ENCODE data around the gene ADSS2.

ADSS2 gene

DNA sequence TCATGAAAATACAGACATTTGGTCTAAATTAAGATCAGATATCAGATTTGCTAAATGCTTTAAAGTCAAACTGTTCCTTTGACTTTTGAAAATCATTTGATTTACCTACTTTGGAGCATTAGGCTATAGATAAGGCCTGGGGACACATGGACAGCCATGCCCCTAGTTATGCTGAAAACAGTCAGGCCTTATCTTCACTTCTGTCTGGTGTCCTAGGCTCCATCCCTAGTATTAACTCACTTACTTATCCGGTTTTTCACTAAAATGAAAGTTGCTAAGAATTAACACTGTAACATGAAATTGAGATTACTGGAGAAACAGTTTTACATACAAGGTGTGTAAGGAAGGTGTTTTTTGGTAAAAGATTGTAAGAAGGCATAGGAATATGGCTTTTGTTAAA, 4.9 kb upstream of the ADSS2 start:
- Histone ChIP-seq H3K14ac (ENCODE audit: low read length in 2 of 2) (no peak overlapping the region), H3K27me3 (ENCODE audit: control insufficient read depth in 1 of 2, insufficient read depth in 1 of 2, low read length in 2 of 2) (no peaks in the 10 kb centered on the region), H3K9me3 (ENCODE audit: control insufficient read depth, low read length) (no peaks in the 10 kb centered on the region), H3K9ac (ENCODE audit: low read length) (no peak overlapping the region), H3K23ac (ENCODE audit: low read length in 2 of 2) (no peak overlapping the region), H4K8ac (ENCODE audit: low read length) (no peak overlapping the region), H2BK120ac (ENCODE audit: low read depth, low read length) (no peak overlapping the region), H2BK5ac (ENCODE audit: low read depth, low read length, poor library complexity, severe bottlenecking) (no peak overlapping the region), H2BK12ac (ENCODE audit: low read length in 2 of 2) (no peak overlapping the region), H3K4me2 (ENCODE audit: low read length, poor library complexity, severe bottlenecking) (no peak overlapping the region), H3K4me3 (ENCODE audit: insufficient read depth in 1 of 2, low read depth in 1 of 2, low read length in 2 of 2) (no peak overlapping the region), H4K91ac (ENCODE audit: low read length) (no peak overlapping the region), H3K4me1 (ENCODE audit: control insufficient read depth, insufficient read depth, low read depth, low read length) (peaks cover 5% of the 10 kb centered on the region), H3K79me1 (replicated peaks; ENCODE audit: low read length, poor library complexity, severe bottlenecking) (peaks cover 11% of the 10 kb centered on the region), H2AK5ac (ENCODE audit: low read length, severe bottlenecking) (no peak overlapping the region), H3K18ac (ENCODE audit: low read depth in 1 of 2, low read length in 2 of 2) (no peak overlapping the region), H3K27ac (ENCODE audit: low read length, poor library complexity, severe bottlenecking) (no peak overlapping the region), H2AFZ (ENCODE audit: low read depth, low read length) (no peak overlapping the region), H2BK15ac (ENCODE audit: low read depth, poor library complexity, severe bottlenecking) (no peak overlapping the region), H3K36me3 (ENCODE audit: control insufficient read depth in 1 of 2, insufficient read depth in 2 of 2, low read depth in 1 of 2, low read length in 2 of 2) (peaks cover 7 to 8% of the 10 kb centered on the region in 2 experiments), H3K4ac (ENCODE audit: low read depth in 1 of 2, low read length in 2 of 2) (no peak overlapping the region)
- no peak for DNase-seq
- 100% methylated on average over 1 of the region's 1 CpG for WGBS

DNA sequence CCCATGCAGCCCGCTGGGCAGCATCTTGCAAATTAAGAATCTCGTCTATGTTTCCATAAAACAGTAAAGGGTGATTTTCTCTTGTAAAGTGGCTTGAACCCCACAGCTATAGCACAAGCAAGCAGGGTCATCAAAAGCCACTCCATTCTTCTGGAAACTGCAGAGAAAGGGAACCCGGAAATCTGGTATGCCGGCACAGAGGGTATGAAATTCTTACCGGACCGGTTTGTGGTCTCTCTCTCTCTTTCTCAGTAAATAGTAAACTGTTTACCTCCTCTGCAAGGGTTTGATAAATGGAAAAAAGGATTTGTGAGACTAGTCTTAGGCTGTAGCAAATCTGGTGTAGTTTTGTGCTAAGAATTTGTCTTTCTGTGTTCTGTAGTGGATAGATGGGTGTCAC, 2.7 kb upstream of the ADSS2 start:
- Histone ChIP-seq H2BK5ac (ENCODE audit: low read depth, low read length, poor library complexity, severe bottlenecking) (no peak overlapping the region), H3K27ac (ENCODE audit: low read length, poor library complexity, severe bottlenecking) (no peak overlapping the region), H3K23ac (ENCODE audit: low read length in 2 of 2) (no peak overlapping the region), H2AFZ (ENCODE audit: low read depth, low read length) (no peak overlapping the region), H3K79me1 (replicated peaks; ENCODE audit: low read length, poor library complexity, severe bottlenecking) (peaks cover 11% of the 10 kb centered on the region), H3K36me3 (ENCODE audit: control insufficient read depth in 1 of 2, insufficient read depth in 2 of 2, low read depth in 1 of 2, low read length in 2 of 2) (peaks cover 0 to 11% of the 10 kb centered on the region in 2 experiments), H3K4me2 (ENCODE audit: low read length, poor library complexity, severe bottlenecking) (no peak overlapping the region), H2BK120ac (ENCODE audit: low read depth, low read length) (no peak overlapping the region), H3K4me1 (ENCODE audit: control insufficient read depth, insufficient read depth, low read depth, low read length) (peaks cover 3% of the 10 kb centered on the region), H3K27me3 (ENCODE audit: control insufficient read depth in 1 of 2, insufficient read depth in 1 of 2, low read length in 2 of 2) (no peaks in the 10 kb centered on the region), H3K4ac (ENCODE audit: low read depth in 1 of 2, low read length in 2 of 2) (no peak overlapping the region), H4K91ac (ENCODE audit: low read length) (no peak overlapping the region), H3K18ac (ENCODE audit: low read depth in 1 of 2, low read length in 2 of 2) (no peak overlapping the region), H3K4me3 (ENCODE audit: insufficient read depth in 1 of 2, low read depth in 1 of 2, low read length in 2 of 2) (peak overlapping the region in 1 of 2 experiments; percentile 15), H2BK12ac (ENCODE audit: low read length in 2 of 2) (no peak overlapping the region), H3K14ac (ENCODE audit: low read length in 2 of 2) (no peak overlapping the region), H2AK5ac (ENCODE audit: low read length, severe bottlenecking) (no peak overlapping the region), H4K8ac (ENCODE audit: low read length) (no peak overlapping the region), H3K9ac (ENCODE audit: low read length) (peak overlapping the region; percentile 30), H3K9me3 (ENCODE audit: control insufficient read depth, low read length) (no peaks in the 10 kb centered on the region), H2BK15ac (ENCODE audit: low read depth, poor library complexity, severe bottlenecking) (no peak overlapping the region)
- WGBS = 84% methylated on average over 5 of the region's 6 CpGs
- no peak for DNase-seq

DNA sequence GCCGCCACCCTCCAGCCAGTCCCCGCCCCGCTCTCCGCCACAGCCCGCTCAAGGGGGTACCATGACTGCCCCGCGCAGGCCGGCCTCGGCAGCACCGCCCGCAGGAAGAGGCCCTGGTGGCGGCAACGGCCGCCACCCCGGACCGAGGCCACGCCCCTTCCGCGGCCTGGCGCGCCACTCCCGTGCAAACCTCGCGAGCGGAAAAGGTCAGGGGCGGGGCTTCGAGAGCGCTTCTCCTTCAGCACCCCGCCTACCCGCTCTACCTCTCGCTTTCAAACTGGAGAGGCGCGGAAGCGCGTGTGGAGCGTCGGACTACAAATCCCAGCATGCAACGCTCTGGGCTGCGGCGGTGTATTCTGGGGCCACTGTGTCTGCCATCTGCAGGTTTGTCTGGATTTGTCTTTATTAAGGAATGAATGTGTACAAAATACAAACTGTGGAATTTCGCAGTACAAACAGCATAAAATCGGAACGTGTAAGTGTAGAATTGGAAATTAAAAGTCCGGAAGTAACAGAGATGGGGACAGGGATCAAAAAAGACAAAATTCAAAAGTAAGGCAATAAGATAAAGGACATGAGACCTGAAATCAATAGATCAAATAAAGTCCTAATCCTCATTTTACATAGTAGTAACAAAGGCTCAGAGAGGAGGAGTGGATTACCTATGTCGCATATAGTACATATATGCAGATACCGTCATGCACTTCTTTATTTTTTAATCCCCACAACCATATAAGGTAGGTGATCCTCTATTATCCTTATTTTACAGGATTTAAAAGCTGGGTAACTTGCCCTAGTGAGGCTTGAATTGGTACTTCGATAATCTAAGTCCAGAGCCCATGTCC, 464 bp upstream of the ADSS2 start:
- peak overlapping the region; percentile 46 for H3K27ac ChIP-seq (ENCODE audit: low read length, poor library complexity, severe bottlenecking)
- H3K4ac ChIP-seq (ENCODE audit: low read depth in 1 of 2, low read length in 2 of 2) = no peak overlapping the region
- peak overlapping the region; percentile 40 for H3K4me2 ChIP-seq (ENCODE audit: low read length, poor library complexity, severe bottlenecking)
- peaks cover 3% of the 10 kb centered on the region for H3K4me1 ChIP-seq (ENCODE audit: control insufficient read depth, insufficient read depth, low read depth, low read length)
- no peaks in the 10 kb centered on the region for H3K27me3 ChIP-seq (ENCODE audit: control insufficient read depth in 1 of 2, insufficient read depth in 1 of 2, low read length in 2 of 2)
- no peak overlapping the region for H3K18ac ChIP-seq (ENCODE audit: low read depth in 1 of 2, low read length in 2 of 2)
- H2AK5ac ChIP-seq (ENCODE audit: low read length, severe bottlenecking) = no peak overlapping the region
- no peaks in the 10 kb centered on the region for H3K9me3 ChIP-seq (ENCODE audit: control insufficient read depth, low read length)
- DNase-seq = peak; percentile 99
- H2BK12ac ChIP-seq (ENCODE audit: low read length in 2 of 2) = no peak overlapping the region
- H4K8ac ChIP-seq (ENCODE audit: low read length) = no peak overlapping the region
- no peak overlapping the region for H3K14ac ChIP-seq (ENCODE audit: low read length in 2 of 2)
- peak overlapping the region; percentile 85 for H3K9ac ChIP-seq (ENCODE audit: low read length)
- peaks cover 0 to 16% of the 10 kb centered on the region in 2 experiments for H3K36me3 ChIP-seq (ENCODE audit: control insufficient read depth in 1 of 2, insufficient read depth in 2 of 2, low read depth in 1 of 2, low read length in 2 of 2)
- H4K91ac ChIP-seq (ENCODE audit: low read length) = no peak overlapping the region
- H2AFZ ChIP-seq (ENCODE audit: low read depth, low read length) = no peak overlapping the region
- H3K79me1 ChIP-seq (replicated peaks; ENCODE audit: low read length, poor library complexity, severe bottlenecking) = peaks cover 11% of the 10 kb centered on the region
- H3K4me3 ChIP-seq (ENCODE audit: insufficient read depth in 1 of 2, low read depth in 1 of 2, low read length in 2 of 2) = peak overlapping the region; percentile 89 to 96
- no peak overlapping the region for H3K23ac ChIP-seq (ENCODE audit: low read length in 2 of 2)
- no peak overlapping the region for H2BK120ac ChIP-seq (ENCODE audit: low read depth, low read length)
- H2BK15ac ChIP-seq (ENCODE audit: low read depth, poor library complexity, severe bottlenecking) = no peak overlapping the region
- H2BK5ac ChIP-seq (ENCODE audit: low read depth, low read length, poor library complexity, severe bottlenecking) = no peak overlapping the region
- 5% methylated on average over 34 of the region's 47 CpGs for WGBS

DNA sequence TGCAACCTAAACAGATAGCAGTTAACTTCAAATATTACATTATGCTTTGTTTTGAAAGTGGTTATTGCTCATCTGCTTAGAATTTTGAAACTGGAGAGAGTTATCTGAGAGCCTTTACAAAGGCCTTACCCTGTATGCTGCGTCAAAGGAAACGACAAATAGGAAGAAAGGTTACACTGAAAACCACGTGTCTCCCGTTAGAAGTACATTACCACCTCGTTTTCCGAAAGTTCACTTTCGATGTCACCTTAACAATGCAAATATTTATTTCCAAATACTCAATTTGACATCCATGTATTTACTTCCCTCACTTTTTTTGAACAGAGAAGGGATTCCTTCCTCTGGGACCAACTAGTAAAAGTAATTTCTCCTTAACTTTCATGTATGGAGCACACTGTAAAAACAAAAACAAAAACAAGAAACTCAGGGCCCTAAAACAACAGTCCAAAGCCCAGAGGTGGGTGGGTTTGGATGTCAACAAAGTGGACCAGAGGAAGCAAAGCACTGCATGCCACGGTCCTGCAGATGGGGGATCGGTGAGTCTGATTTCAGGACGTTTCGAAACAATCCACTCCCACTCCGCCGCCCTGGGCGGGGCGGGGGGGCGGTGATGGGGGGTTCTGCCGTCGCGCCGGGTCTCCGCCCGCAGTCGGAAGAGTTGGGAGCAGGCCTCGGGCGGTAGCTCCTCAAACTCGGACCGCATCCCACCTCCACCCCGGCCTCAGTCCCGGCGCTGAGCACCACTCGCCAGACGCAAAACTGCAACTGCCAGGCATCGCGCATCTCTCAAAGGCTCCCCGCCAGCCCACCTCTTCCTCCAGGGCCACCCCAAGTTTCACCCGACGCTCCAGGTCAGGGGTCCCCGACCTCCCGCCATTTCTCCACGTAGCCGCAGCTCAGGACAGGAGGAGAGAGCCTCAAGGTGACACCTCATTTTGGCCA, 841 bp downstream of the ADSS2 start:
- Histone ChIP-seq H3K9me3 (ENCODE audit: control insufficient read depth, low read length) (no peaks in the 10 kb centered on the region), H3K36me3 (ENCODE audit: control insufficient read depth in 1 of 2, insufficient read depth in 2 of 2, low read depth in 1 of 2, low read length in 2 of 2) (peaks cover 0 to 16% of the 10 kb centered on the region in 2 experiments), H2AK5ac (ENCODE audit: low read length, severe bottlenecking) (no peak overlapping the region), H4K91ac (ENCODE audit: low read length) (peak overlapping the region; percentile 93), H2BK120ac (ENCODE audit: low read depth, low read length) (peak overlapping the region; percentile 89), H3K9ac (ENCODE audit: low read length) (peak overlapping the region; percentile 97), H2BK15ac (ENCODE audit: low read depth, poor library complexity, severe bottlenecking) (peak overlapping the region; percentile 100), H3K18ac (ENCODE audit: low read depth in 1 of 2, low read length in 2 of 2) (peak overlapping the region; percentile 95 to 99), H2BK5ac (ENCODE audit: low read depth, low read length, poor library complexity, severe bottlenecking) (peak overlapping the region; percentile 90), H4K8ac (ENCODE audit: low read length) (peak overlapping the region; percentile 75), H3K23ac (ENCODE audit: low read length in 2 of 2) (peak overlapping the region; percentile 86 to 96), H3K4ac (ENCODE audit: low read depth in 1 of 2, low read length in 2 of 2) (peak overlapping the region; percentile 79 to 93), H3K4me3 (ENCODE audit: insufficient read depth in 1 of 2, low read depth in 1 of 2, low read length in 2 of 2) (peak overlapping the region; percentile 89 to 96), H3K4me2 (ENCODE audit: low read length, poor library complexity, severe bottlenecking) (peak overlapping the region; percentile 78), H3K27me3 (ENCODE audit: control insufficient read depth in 1 of 2, insufficient read depth in 1 of 2, low read length in 2 of 2) (no peaks in the 10 kb centered on the region), H3K4me1 (ENCODE audit: control insufficient read depth, insufficient read depth, low read depth, low read length) (peaks cover 3% of the 10 kb centered on the region), H3K14ac (ENCODE audit: low read length in 2 of 2) (peak overlapping the region in 1 of 2 experiments; percentile 86), H3K79me1 (replicated peaks; ENCODE audit: low read length, poor library complexity, severe bottlenecking) (peaks cover 8% of the 10 kb centered on the region), H2BK12ac (ENCODE audit: low read length in 2 of 2) (peak overlapping the region in 1 of 2 experiments; percentile 23), H2AFZ (ENCODE audit: low read depth, low read length) (peak overlapping the region; percentile 55), H3K27ac (ENCODE audit: low read length, poor library complexity, severe bottlenecking) (peak overlapping the region; percentile 89)
- under 1% methylated on average over 30 of the region's 41 CpGs for WGBS
- peak; percentile 77 for DNase-seq
